GM12878 (cell line): Measurements from ENCODE around the gene IGFBP6. TPM values are rescaled to one million over a fixed set of nuclear protein-coding genes. Genes with fewer than 3 reads are reported as not detected.
A peak's percentile ranks its signal among the peaks of the same experiment; 100 is the strongest.

Experiments
- ATAC-seq: fragments of 200-7000 bp; cut with Tn5 transposase; 3 replicates; pipeline ENCODE4 v1.9.1; 2020; ENCODE audit warnings: mild to moderate bottlenecking, moderate library complexity
- BruUV-seq: library from RNA; stranded (reverse); fragments of 400-500 nt; replicated peaks from 2 replicates; lab custom pipeline; 2021; lab: Mats Ljungman, UMichigan
- CTCF ChIA-PET: fragments of 300-600 bp; sonication (Branson Sonifier 250); formaldehyde crosslinking; extraction: SDS; loops from one replicate; lab custom pipeline; 2021; ENCODE audit warnings: inconsistent platforms; lab: Yijun Ruan, JAX
- POLR2A ChIA-PET: fragments of 350-600 bp; formaldehyde crosslinking; extraction: SDS; loops from one replicate; lab custom pipeline; 2021; ENCODE audit warnings: inconsistent platforms; lab: Charles Lee
- RAD21 ChIA-PET: fragments of 300-600 bp; sonication (Branson Sonifier 250); formaldehyde crosslinking; loops from one replicate; lab custom pipeline; 2023; ENCODE audit warnings: antibody characterized with exemption; ENCODE audit not compliant: unreplicated experiment; lab: Charles Lee
- SMC1A ChIA-PET: fragments of 300-600 bp; sonication (Branson Sonifier 250); formaldehyde crosslinking; loops from one replicate; lab custom pipeline; 2023; ENCODE audit not compliant: unreplicated experiment, uncharacterized antibody; lab: Charles Lee
- DNase-seq: peaks from one replicate; pipeline ENCODE4 v3.0.0-alpha.2; 2011; ENCODE audit warnings: low read depth, low spot score
- FAIRE-seq: peaks from 3 replicates; lab custom pipeline; 2011; peaks lifted over from hg19 to GRCh38; lab: Jason Lieb, UNC
- H2AFZ ChIP-seq: 2 replicates; pipeline ENCODE4 v1.6.0; 2011; ENCODE audit warnings: low read depth, low read length, control low read depth; ENCODE audit not compliant: control insufficient read depth
- H3K27ac ChIP-seq: 2 replicates; pipeline ENCODE4 v1.5.1; 2011; ENCODE audit warnings: control low read depth; ENCODE audit not compliant: control insufficient read depth, insufficient read depth
- H3K27me3 ChIP-seq, 2 experiments: replicated peaks in 1 of 2; 2 replicates each; pipeline versions ENCODE4 v1.6.0 to v1.6.1; 2011; ENCODE audit warnings: low read length in 1 of 2; ENCODE audit not compliant: control insufficient read depth in 2 of 2, insufficient read depth in 2 of 2
- H3K36me3 ChIP-seq, 2 experiments: 2 replicates each; pipeline ENCODE4 v1.5.1; 2011; ENCODE audit warnings: low read length in 1 of 2; ENCODE audit not compliant: control insufficient read depth in 2 of 2, insufficient read depth in 2 of 2
- H3K4me1 ChIP-seq: 2 replicates; pipeline ENCODE4 v1.6.1; 2011; ENCODE audit warnings: mild to moderate bottlenecking, low read length, moderate library complexity, mixed read lengths; ENCODE audit not compliant: control insufficient read depth, insufficient read depth
- H3K4me2 ChIP-seq: 2 replicates; pipeline ENCODE4 v1.6.0; 2011; ENCODE audit warnings: control low read depth; ENCODE audit not compliant: control insufficient read depth, insufficient read depth
- H3K4me3 ChIP-seq: fragments of 200-600 bp; sonication (generic); 2 replicates; pipeline ENCODE4 v1.5.1; 2016
- H3K79me2 ChIP-seq: 2 replicates; pipeline ENCODE4 v1.6.0; 2011; ENCODE audit warnings: low read length; ENCODE audit not compliant: control insufficient read depth, insufficient read depth
- H3K9ac ChIP-seq: 2 replicates; pipeline ENCODE4 v1.8.0; 2011; ENCODE audit warnings: low read length, control low read depth, mixed read lengths; ENCODE audit not compliant: control insufficient read depth, insufficient read depth
- H3K9me3 ChIP-seq: replicated peaks from 3 replicates; pipeline ENCODE4 v1.5.1; 2011; ENCODE audit warnings: mild to moderate bottlenecking, low read length; ENCODE audit not compliant: control insufficient read depth, insufficient read depth
- H4K20me1 ChIP-seq: 2 replicates; pipeline ENCODE4 v1.6.0; 2011; ENCODE audit not compliant: control insufficient read depth, insufficient read depth
- POLR2A ChIP-seq: IDR thresholded peaks from 2 replicates; pipeline ENCODE4 v1.6.1; 2011; ENCODE audit warnings: low read depth, mild to moderate bottlenecking, low read length
- POU2F2 ChIP-seq: IDR thresholded peaks from 3 replicates; pipeline ENCODE4 v1.6.1; 2011; ENCODE audit warnings: low read depth, mild to moderate bottlenecking, low read length, borderline replicate concordance
- SREBF1 ChIP-seq: IDR thresholded peaks from 2 replicates; pipeline ENCODE4 v1.6.1; 2012; ENCODE audit warnings: mild to moderate bottlenecking, low read length
- TCF12 ChIP-seq: IDR thresholded peaks from 2 replicates; pipeline ENCODE4 v1.6.1; 2011; ENCODE audit warnings: low read depth, mild to moderate bottlenecking, low read length
- YBX1 ChIP-seq: fragments of 450-650 bp; IDR thresholded peaks from 2 replicates; pipeline ENCODE4 v1.6.1; 2016; ENCODE audit warnings: antibody characterized with exemption
- WGBS: methylation state at CpG from one replicate; pipeline ENCODE4 v1.1.6; 2016; ENCODE audit warnings: low lambda C conversion rate; ENCODE audit not compliant: insufficient replicate concordance, insufficient coverage; ENCODE audit errors: missing lambda C conversion rate; 5-methylcytosine and 5-hydroxymethylcytosine counted together
- in situ Hi-C: fragments of 300-500 bp; cut with MboI; formaldehyde crosslinking; loops from 9 replicates; pipeline ENCODE4 v1.14.3; 2018; ENCODE audit warnings: mixed read lengths
- intact Hi-C: fragments of 100-400 bp; cut with micrococcal nuclease; formaldehyde crosslinking; loops from one replicate; pipeline ENCODE4 v1.14.2; 2022; ENCODE audit not compliant: unreplicated experiment
- polyA plus RNA-seq, 11 experiments: library from polyadenylated mRNA; depleted of rRNA in 4 of 11; unstranded in 6 of 11; stranded (reverse) in 5 of 11; fragments of >200 nt; fragmentation: Nextera tagmentation in 4 of 11; fragmentation: Illumina TruSeq in 1 of 11; extraction: Ambion mirVana in 4 of 11; extraction: Trizol in 1 of 11; gene quantifications; 1 replicate in 1 of 11; 2 replicates in 10 of 11; pipeline versions ENCODE4 v1.2.1 to v1.2.3, GENCODE V29; 2011 to 2016; ENCODE audit warnings: inconsistent platforms in 2 of 11, missing spikeins in 2 of 11, low read depth in 1 of 11
- total RNA-seq, 4 experiments: library from RNA; depleted of rRNA in 3 of 4; stranded (reverse); fragments of >200 nt in 3 of 4; fragmentation: Illumina TruSeq in 1 of 4; extraction: Trizol in 1 of 4; gene quantifications; 2 replicates each; pipeline versions ENCODE4 v1.2.1 to v1.2.3, GENCODE V29; 2013 to 2021

The IGFBP6 gene
- total and polyA plus RNA-seq, 10 of the 15 experiments (the other 5 are each of a cell fraction or from before 2014, with no cell fraction given): 0.09 to 0.87 (median 0.56) TPM; not detected in 3

GRCh38 chr12:53062977-53063707 is 34.3 kb upstream of the IGFBP6 start:
- SMC1A ChIA-PET: interaction anchor here (7.8 kb wide), 1 partner anchor 38 kb away, joined by 126 read pairs; the partner anchor contains the start of gene SOAT2
- intact Hi-C loops: no loop called here
- FAIRE-seq: no peak

More at GRCh38 chr12:53062977-53063707, 34.3 kb upstream of the IGFBP6 start:
- 78% methylated on average over 14 of the region's 14 CpGs for WGBS
- H2AFZ ChIP-seq: no peak overlapping the region
- no peaks in the 10 kb centered on the region for H3K9me3 ChIP-seq
- no peaks in the 10 kb centered on the region for H4K20me1 ChIP-seq
- no peaks in the 10 kb centered on the region for H3K27me3 ChIP-seq
- TF ChIP-seq SREBF1 (no peak), POLR2A (peak; percentile 48; the same call in 1 of the 2 replicates), TCF12 (no peak), YBX1 (no peak), POU2F2 (no peak)
- ChIA-PET POLR2A (interaction anchor here (0.5 kb wide), 1 partner anchor 144 kb away, joined by 3 read pairs; the partner anchor contains the start of gene ITGB7), RAD21 (no interaction called here), CTCF (interaction anchor here (0.7 to 12.1 kb wide), 3 partner anchors 9 to 38 kb away, joined by 3 to 355 read pairs (median 4); partner anchors contain the start of genes IGFBP6 and SOAT2)
- no peaks in the 10 kb centered on the region for H3K4me1 ChIP-seq
- no peak overlapping the region for H3K4me3 ChIP-seq
- H3K36me3 ChIP-seq: peaks cover 6 to 7% of the 10 kb centered on the region in 2 experiments; a peak in 3 of 4 replicates
- in situ Hi-C loops: no loop called here
- H3K79me2 ChIP-seq: no peaks in the 10 kb centered on the region
- no peak overlapping the region for H3K27ac ChIP-seq
- ATAC-seq (no peak), DNase-seq (no peak)
- no peak overlapping the region for H3K9ac ChIP-seq
- no TSS peak for BruUV-seq
- no peak overlapping the region for H3K4me2 ChIP-seq
